ENCODE measurements around the gene SPRR5. TPM values are rescaled to one million over a fixed set of nuclear protein-coding genes. Genes with fewer than 3 reads are reported as not detected.

SPRR5 gene
- total and polyA plus RNA-seq, 9 of the 15 experiments (the other 6 are each of a cell fraction or from before 2014, with no cell fraction given) = not detected

GRCh38 chr1:152983743-152984142 is 36.7 kb downstream of the SPRR5 start, which contains the start of gene SPRR1A:
SPRR1A (plus strand) TSS chr1:152984081; CDS start chr1:152985231, 1,150 bp downstream.
- FAIRE-seq (no peak), DNase-seq (ENCODE audit: extremely low read depth in 1 of 4, low spot score in 3 of 4) (no peak), ATAC-seq (no peak)
- H3K27ac ChIP-seq (ENCODE audit: extremely low read depth, low read depth, low read length) = no peak within 1 kb of the TSS
- no peak within 1 kb of the TSS for H3K4me2 ChIP-seq (ENCODE audit: insufficient read depth, low read length)
- no peak within 1 kb of the TSS for H2AFZ ChIP-seq (ENCODE audit: low read depth, low read length)
- no peaks in the 10 kb centered on the region for H3K79me2 ChIP-seq (ENCODE audit: control insufficient read depth, insufficient read depth, low read length)
- H3K9me3 ChIP-seq (replicated peaks; ENCODE audit: control insufficient read depth, insufficient read depth, low read depth, low read length) = no peaks in the 10 kb centered on the region
- no peaks in the 10 kb centered on the region for H3K9me1 ChIP-seq (ENCODE audit: control insufficient read depth, insufficient read depth, low read length)
- no peaks in the 10 kb centered on the region for H4K20me1 ChIP-seq (replicated peaks; ENCODE audit: control insufficient read depth, insufficient read depth, low read length)
- H3K36me3 ChIP-seq (ENCODE audit: control insufficient read depth, insufficient read depth, low read length) = no peaks in the 10 kb centered on the region
- H3K27me3 ChIP-seq (ENCODE audit: control insufficient read depth in 2 of 2, insufficient read depth in 2 of 2, low read length in 2 of 2) = peaks cover 0 to 10% of the 10 kb centered on the region in 2 experiments; a peak in 3 of 5 replicates
- ChIA-PET POLR2A (no interaction called here), CTCF (ENCODE audit: low intra/inter-chr PET ratio) (no interaction called here)
- H3K4me3 ChIP-seq = no peak within 1 kb of the TSS
- in situ Hi-C loops (cut with MboI) (no loop called here), intact Hi-C loops (cut with micrococcal nuclease) (no loop called here)
- TF ChIP-seq ZNF668 (CRISPR knock-in tag; IDR thresholded peaks at IDR 0.05) = no peak
- no peak for TF ChIP-seq ZBTB5 (IDR thresholded peaks at IDR 0.05)
- TF ChIP-seq ARHGAP35 (IDR thresholded peaks at IDR 0.05; ENCODE audit: partially characterized antibody) = no peak
- TF ChIP-seq ZFX (CRISPR knock-in tag; IDR thresholded peaks at IDR 0.05) = no peak
- TF ChIP-seq ZNF398 (CRISPR knock-in tag; IDR thresholded peaks at IDR 0.05) = no peak
- TF ChIP-seq PRDM10 (IDR thresholded peaks at IDR 0.05; ENCODE audit: partially characterized antibody) = no peak
- TF ChIP-seq ERF (CRISPR knock-in tag; IDR thresholded peaks at IDR 0.05) = no peak
- TF ChIP-seq HLTF (IDR thresholded peaks at IDR 0.05) = no peak
- no peak for TF ChIP-seq NRF1 (conservative IDR thresholded peaks at IDR 0.05 in 1 of 2, IDR thresholded peaks at IDR 0.05 in 1 of 2)
- TF ChIP-seq ZZZ3 (IDR thresholded peaks at IDR 0.05) = no peak
- no peak for TF ChIP-seq POLR2G (IDR thresholded peaks at IDR 0.05; ENCODE audit: low read depth, low read length)
- no peaks in the 10 kb centered on the region for H3K4me1 ChIP-seq (replicated peaks in 1 of 2; ENCODE audit: control insufficient read depth in 2 of 2, insufficient read depth in 2 of 2, low read length in 2 of 2)
- BruUV-seq (replicated peaks) = no TSS peak
- WGBS (ENCODE audit: insufficient coverage, low coverage, missing lambda C conversion rate) = 5% methylated on average over 3 of the region's 3 CpGs
- H3K9ac ChIP-seq (ENCODE audit: insufficient read depth in 1 of 2, low read depth in 2 of 2, low read length in 2 of 2) = no peak within 1 kb of the TSS

All from K562 (cell line).